H1 (cell line): Measurements from ENCODE around the gene P2RY13. TPM values are rescaled to one million over a fixed set of nuclear protein-coding genes. Genes with fewer than 3 reads are reported as not detected.
A peak's percentile ranks its signal among the peaks of the same experiment; 100 is the strongest.

Experiments used
- CTCF ChIA-PET: fragments of 300-600 bp; sonication (Branson Sonifier 250); formaldehyde crosslinking; loops from one replicate; lab custom pipeline; 2021; ENCODE audit not compliant: partially characterized antibody; lab: Charles Lee
- POLR2A ChIA-PET: fragments of 300-600 bp; sonication (Branson Sonifier 250); formaldehyde crosslinking; loops from one replicate; lab custom pipeline; 2021; ENCODE audit warnings: inconsistent platforms; ENCODE audit not compliant: partially characterized antibody; lab: Charles Lee
- DNase-seq, 2 experiments: peaks; one replicate each; pipeline versions ENCODE4 v3.0.0 to v3.0.0-alpha.2; 2010 to 2022; ENCODE audit warnings: low spot score in 2 of 2, low read depth in 1 of 2, mixed read lengths in 1 of 2
- FAIRE-seq: peaks from 2 replicates; lab custom pipeline; 2011; peaks lifted over from hg19 to GRCh38; lab: Jason Lieb, UNC
- H2AFZ ChIP-seq: 2 replicates; pipeline ENCODE4 v1.8.1; 2012; ENCODE audit warnings: low read length, inconsistent platforms
- H2AK5ac ChIP-seq: 2 replicates; pipeline ENCODE4 v1.6.1; 2013; ENCODE audit warnings: low read depth, low read length
- H2BK120ac ChIP-seq: replicated peaks from 2 replicates; pipeline ENCODE3; 2013; ENCODE audit warnings: low read depth, low read length, inconsistent platforms
- H2BK12ac ChIP-seq: 2 replicates; pipeline ENCODE4 v1.6.1; 2013; ENCODE audit warnings: low read depth, low read length
- H2BK15ac ChIP-seq: 2 replicates; pipeline ENCODE4 v1.6.1; 2013; ENCODE audit warnings: low read length
- H2BK20ac ChIP-seq: 2 replicates; pipeline ENCODE4 v1.6.1; 2013; ENCODE audit warnings: low read length
- H2BK5ac ChIP-seq: 2 replicates; pipeline ENCODE4 v1.6.1; 2013; ENCODE audit warnings: low read depth, low read length
- H3K14ac ChIP-seq: 2 replicates; pipeline ENCODE4 v1.6.1; 2013; ENCODE audit warnings: inconsistent platforms; ENCODE audit not compliant: insufficient read length
- H3K18ac ChIP-seq: 2 replicates; pipeline ENCODE4 v1.6.1; 2013; ENCODE audit warnings: low read length; ENCODE audit errors: extremely low read depth
- H3K23ac ChIP-seq: 2 replicates; pipeline ENCODE4 v1.6.1; 2013; ENCODE audit warnings: inconsistent platforms; ENCODE audit not compliant: insufficient read length
- H3K23me2 ChIP-seq: 2 replicates; pipeline ENCODE4 v1.6.1; 2013; ENCODE audit warnings: low read depth, low read length
- H3K27ac ChIP-seq: 2 replicates; pipeline ENCODE4 v1.6.1; 2011; ENCODE audit warnings: low read depth, low read length, inconsistent platforms
- H3K27me3 ChIP-seq, 4 experiments: replicated peaks in 1 of 4; 1 replicate in 1 of 4; 2 replicates in 3 of 4; pipeline versions ENCODE4 v1.6.1 to v1.8.1; 2011 to 2013; ENCODE audit warnings: low read length in 3 of 4, mild to moderate bottlenecking in 3 of 4, inconsistent platforms in 2 of 4, mixed read lengths in 2 of 4, moderate library complexity in 1 of 4; ENCODE audit not compliant: control insufficient read depth in 3 of 4, insufficient read depth in 3 of 4; ENCODE audit errors: extremely low read depth in 1 of 4
- H3K36me3 ChIP-seq, 4 experiments: 2 replicates each; pipeline versions ENCODE4 v1.6.1 to v1.8.1; 2011 to 2013; ENCODE audit warnings: mild to moderate bottlenecking in 4 of 4, low read length in 3 of 4, moderate library complexity in 2 of 4, control low read depth in 1 of 4, inconsistent platforms in 1 of 4; ENCODE audit not compliant: insufficient read depth in 4 of 4, control insufficient read depth in 2 of 4
- H3K4ac ChIP-seq: replicated peaks from 2 replicates; pipeline ENCODE3; 2013; ENCODE audit warnings: low read length, low read depth, mixed read lengths, inconsistent platforms; ENCODE audit not compliant: insufficient read length
- H3K4me1 ChIP-seq, 4 experiments: replicated peaks in 1 of 4; 1 replicate in 1 of 4; 2 replicates in 3 of 4; pipeline versions ENCODE4 v1.6.1 to v1.8.1; 2011 to 2013; ENCODE audit warnings: low read length in 3 of 4, inconsistent platforms in 2 of 4, mixed read lengths in 1 of 4; ENCODE audit not compliant: insufficient read depth in 4 of 4, control insufficient read depth in 3 of 4
- H3K4me2 ChIP-seq, 2 experiments: 2 replicates each; pipeline versions ENCODE4 v1.6.1 to v1.8.1; 2011 to 2013; ENCODE audit warnings: low read depth in 2 of 2, low read length in 2 of 2, control low read depth in 1 of 2, inconsistent platforms in 1 of 2, mild to moderate bottlenecking in 1 of 2; ENCODE audit not compliant: insufficient read depth in 1 of 2
- H3K4me3 ChIP-seq, 4 experiments: fragments of 200-600, 300-600 bp in 1 of 4; sonication (generic), shearing (Covaris generic), sonication (Bioruptor Twin) in 1 of 4; 2 replicates each; pipeline versions ENCODE4 v1.5.1 to v1.8.1; 2011 to 2016; ENCODE audit warnings: low read length in 4 of 4, low read depth in 3 of 4, control low read depth in 2 of 4, inconsistent platforms in 2 of 4, mild to moderate bottlenecking in 2 of 4, mixed read lengths in 1 of 4, moderate library complexity in 1 of 4; ENCODE audit not compliant: insufficient read depth in 2 of 4; ENCODE audit errors: extremely low read depth in 1 of 4
- H3K56ac ChIP-seq: replicated peaks from 2 replicates; pipeline ENCODE3; 2013; ENCODE audit warnings: low read depth, mild to moderate bottlenecking, mixed read lengths, low read length, inconsistent platforms; ENCODE audit not compliant: insufficient read length
- H3K79me1 ChIP-seq: 2 replicates; pipeline ENCODE4 v1.6.1; 2013; ENCODE audit warnings: low read depth, low read length, control low read depth
- H3K79me2 ChIP-seq, 2 experiments: 2 replicates each; pipeline versions ENCODE4 v1.6.1 to v1.8.1; 2012 to 2013; ENCODE audit warnings: low read length in 2 of 2, mild to moderate bottlenecking in 2 of 2, inconsistent platforms in 1 of 2; ENCODE audit not compliant: insufficient read depth in 2 of 2, control insufficient read depth in 1 of 2
- H3K9ac ChIP-seq, 4 experiments: replicated peaks in 1 of 4; 1 replicate in 1 of 4; 2 replicates in 3 of 4; pipeline versions ENCODE4 v1.6.1 to v1.8.1; 2011 to 2013; ENCODE audit warnings: low read depth in 3 of 4, low read length in 3 of 4, control low read depth in 2 of 4, mild to moderate bottlenecking in 2 of 4, moderate library complexity in 2 of 4, inconsistent platforms in 1 of 4; ENCODE audit errors: extremely low read depth in 1 of 4
- H3K9me3 ChIP-seq, 2 experiments: 2 replicates each; pipeline versions ENCODE4 v1.6.1 to v1.8.1; 2012 to 2013; ENCODE audit warnings: mild to moderate bottlenecking in 2 of 2, moderate library complexity in 2 of 2, control low read depth in 1 of 2, inconsistent platforms in 1 of 2, low read depth in 1 of 2, low read length in 1 of 2, mixed read lengths in 1 of 2; ENCODE audit not compliant: insufficient read depth in 2 of 2
- H4K20me1 ChIP-seq, 2 experiments: replicated peaks in 1 of 2; 2 replicates each; pipeline versions ENCODE3 to v1.8.1; 2011 to 2013; ENCODE audit warnings: inconsistent platforms in 2 of 2, low read length in 2 of 2, mild to moderate bottlenecking in 1 of 2; ENCODE audit not compliant: insufficient read depth in 2 of 2, control insufficient read depth in 1 of 2
- H4K5ac ChIP-seq: 2 replicates; pipeline ENCODE4 v1.6.1; 2013; ENCODE audit warnings: low read length, low read depth, mixed read lengths, inconsistent platforms; ENCODE audit not compliant: insufficient read length
- H4K8ac ChIP-seq: 2 replicates; pipeline ENCODE4 v1.8.0; 2013; ENCODE audit warnings: mild to moderate bottlenecking, moderate library complexity, low read length, inconsistent platforms; ENCODE audit not compliant: insufficient read depth; ENCODE audit errors: extremely low read depth
- H4K91ac ChIP-seq: replicated peaks from 2 replicates; pipeline ENCODE3; 2013; ENCODE audit warnings: low read length, mixed read lengths, inconsistent platforms; ENCODE audit not compliant: insufficient read length
- RAD21 ChIP-seq, 2 experiments: IDR thresholded peaks in 1 of 2; conservative IDR thresholded peaks in 1 of 2; 2 replicates each; pipeline ENCODE4 v1.6.1; 2011; ENCODE audit warnings: low read depth in 2 of 2, low read length in 2 of 2, improper control_type of control experiment in 1 of 2, inconsistent platforms in 1 of 2, mild to moderate bottlenecking in 1 of 2, moderate library complexity in 1 of 2
- SIX5 ChIP-seq: IDR thresholded peaks from 2 replicates; pipeline ENCODE4 v1.6.1; 2011; ENCODE audit warnings: mild to moderate bottlenecking, low read depth, low read length
- WGBS, 2 experiments: shearing (Covaris generic) in 1 of 2; methylation state at CpG; one replicate each; pipeline versions ENCODE4 v1.1.6 to v1.1.7; 2013 to 2015; ENCODE audit warnings: low lambda C conversion rate in 2 of 2, mixed read lengths in 2 of 2, inconsistent platforms in 1 of 2, low coverage in 1 of 2, missing lambda C conversion rate in 1 of 2; ENCODE audit not compliant: insufficient replicate concordance in 2 of 2, insufficient coverage in 1 of 2, insufficient read length in 1 of 2; ENCODE audit errors: extremely low coverage in 1 of 2, missing lambda C conversion rate in 1 of 2; 5-methylcytosine and 5-hydroxymethylcytosine counted together
- polyA plus RNA-seq, 7 experiments: library from polyadenylated mRNA; depleted of rRNA in 3 of 7; stranded (reverse) in 5 of 7; unstranded in 2 of 7; fragments of >200 nt in 5 of 7; fragments of 200-250 nt in 2 of 7; gene quantifications; 1 replicate in 5 of 7; 2 replicates in 1 of 7; 4 replicates in 1 of 7; pipeline versions ENCODE4 v1.2.1 to v1.2.3, GENCODE V29; 2011 to 2013; ENCODE audit warnings: missing spikeins in 2 of 7, mixed read lengths in 2 of 7
- total RNA-seq: library from RNA; stranded (reverse); fragmentation: NEBNext Ultra II Directional; extraction: Animal tissue kit (Norgen Biotek cat#: 25700); gene quantifications from 2 replicates; pipeline ENCODE4 v1.2.1, GENCODE V29; 2021
- TF ChIP-seq, protein P1 (sequence below), 3 experiments: IDR thresholded peaks; 1 replicate in 2 of 3; 2 replicates in 1 of 3; pipeline versions ENCODE4 v1.5.1 to v1.6.1; 2011; ENCODE audit warnings: low read length in 3 of 3, mild to moderate bottlenecking in 3 of 3, inconsistent platforms in 2 of 3, low read depth in 1 of 3, moderate library complexity in 1 of 3; ENCODE audit not compliant: insufficient read depth in 1 of 3; ENCODE audit errors: control extremely low read depth in 1 of 3

The P2RY13 gene
- total and polyA plus RNA-seq, 2 of the 8 experiments (the other 6 are each of a cell fraction or from before 2014, with no cell fraction given) = not detected

DNA sequence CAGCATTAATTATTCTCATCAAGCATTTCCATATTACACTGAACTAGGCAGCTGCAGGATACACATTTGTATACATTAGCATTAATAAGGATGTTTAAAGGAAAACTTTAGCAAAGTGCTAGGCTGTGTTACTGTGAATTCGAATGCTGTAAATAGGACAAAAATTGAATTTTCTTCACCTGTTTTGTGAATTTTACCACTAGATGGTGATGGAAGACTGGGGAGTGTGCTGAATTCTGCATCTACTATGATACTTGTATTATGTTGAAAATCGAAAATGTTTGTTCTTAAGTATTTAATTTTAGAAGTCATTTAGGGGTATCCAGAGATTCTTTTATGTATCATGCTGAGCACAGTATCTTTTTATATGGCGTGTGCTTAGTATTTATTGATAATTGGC lies 38.7 kb downstream of the P2RY13 start:
- FAIRE-seq = no peak
- no peak overlapping the region for H3K4me2 ChIP-seq

More for the DNA sequence above, 38.7 kb downstream of the P2RY13 start:
- H4K8ac ChIP-seq = no peak overlapping the region
- H3K4me1 ChIP-seq = no peaks in the 10 kb centered on the region; a peak in 1 of 7 replicates
- no peak overlapping the region for H3K9ac ChIP-seq
- no peaks in the 10 kb centered on the region for H3K79me2 ChIP-seq
- H2AK5ac ChIP-seq = no peak overlapping the region
- no peak overlapping the region for H2BK120ac ChIP-seq
- no peak overlapping the region for H3K56ac ChIP-seq
- H4K20me1 ChIP-seq = no peaks in the 10 kb centered on the region
- H3K23me2 ChIP-seq = no peaks in the 10 kb centered on the region
- H3K18ac ChIP-seq = no peak overlapping the region
- H2BK20ac ChIP-seq = no peak overlapping the region
- ChIA-PET POLR2A (no interaction called here), CTCF (interaction anchor here (1.4 to 1.9 kb wide), 3 partner anchors 8 to 146 kb away, joined by 3 to 12 read pairs (median 5); no protein-coding TSS in a partner anchor)
- no peak overlapping the region for H4K5ac ChIP-seq
- 93% methylated on average over 3 of the region's 3 CpGs; no CpG with 5 or more reads in 1 of the 2 experiments for WGBS, 2 experiments
- H3K27ac ChIP-seq = no peak overlapping the region
- no peak overlapping the region for H3K14ac ChIP-seq
- H2BK12ac ChIP-seq = no peak overlapping the region
- H3K9me3 ChIP-seq = no peaks in the 10 kb centered on the region
- no peaks in the 10 kb centered on the region for H3K36me3 ChIP-seq
- TF ChIP-seq, protein P1, sequence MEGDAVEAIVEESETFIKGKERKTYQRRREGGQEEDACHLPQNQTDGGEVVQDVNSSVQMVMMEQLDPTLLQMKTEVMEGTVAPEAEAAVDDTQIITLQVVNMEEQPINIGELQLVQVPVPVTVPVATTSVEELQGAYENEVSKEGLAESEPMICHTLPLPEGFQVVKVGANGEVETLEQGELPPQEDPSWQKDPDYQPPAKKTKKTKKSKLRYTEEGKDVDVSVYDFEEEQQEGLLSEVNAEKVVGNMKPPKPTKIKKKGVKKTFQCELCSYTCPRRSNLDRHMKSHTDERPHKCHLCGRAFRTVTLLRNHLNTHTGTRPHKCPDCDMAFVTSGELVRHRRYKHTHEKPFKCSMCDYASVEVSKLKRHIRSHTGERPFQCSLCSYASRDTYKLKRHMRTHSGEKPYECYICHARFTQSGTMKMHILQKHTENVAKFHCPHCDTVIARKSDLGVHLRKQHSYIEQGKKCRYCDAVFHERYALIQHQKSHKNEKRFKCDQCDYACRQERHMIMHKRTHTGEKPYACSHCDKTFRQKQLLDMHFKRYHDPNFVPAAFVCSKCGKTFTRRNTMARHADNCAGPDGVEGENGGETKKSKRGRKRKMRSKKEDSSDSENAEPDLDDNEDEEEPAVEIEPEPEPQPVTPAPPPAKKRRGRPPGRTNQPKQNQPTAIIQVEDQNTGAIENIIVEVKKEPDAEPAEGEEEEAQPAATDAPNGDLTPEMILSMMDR (IDR thresholded peaks at IDR 0.05; ENCODE audit: control extremely low read depth in 1 of 3, insufficient read depth in 1 of 3, low read depth in 1 of 3, low read length in 3 of 3) = peak in 2 of 3 experiments; percentile 12 to 17; a peak in 2 of 4 replicates
- TF ChIP-seq SIX5 = no peak
- TF ChIP-seq RAD21 (IDR thresholded peaks at IDR 0.05 in 1 of 2, conservative IDR thresholded peaks at IDR 0.05 in 1 of 2; ENCODE audit: low read depth in 2 of 2, low read length in 2 of 2) = peak; percentile 62 to 70
- no peaks in the 10 kb centered on the region for H3K79me1 ChIP-seq
- no peak overlapping the region for H3K4me3 ChIP-seq
- no peak overlapping the region for H3K4ac ChIP-seq
- no peak overlapping the region for H2AFZ ChIP-seq
- H3K23ac ChIP-seq = no peak overlapping the region
- H4K91ac ChIP-seq = no peak overlapping the region
- no peak overlapping the region for H2BK15ac ChIP-seq
- DNase-seq = no peak
- H2BK5ac ChIP-seq = no peak overlapping the region
- H3K27me3 ChIP-seq = no peaks in the 10 kb centered on the region
